GM18873 (cell line): ENCODE measurements around the gene COL24A1.
"Not testable (repeated sequence)": the region's sequence is repeated elsewhere in the genome, so short reads cannot be mapped to it uniquely, and the experiment has no call there.

Source experiments
- ATAC-seq: cut with Tn5 transposase; IDR thresholded peaks from one replicate; pipeline ENCODE4 v1.9.1; 2021; ENCODE audit warnings: mild to moderate bottlenecking, moderate library complexity, moderate number of reproducible peaks; ENCODE audit not compliant: unreplicated experiment, low FRiP score

The COL24A1 gene

GRCh38 chr1:86154571-86155050 is 2.0 kb downstream of the COL24A1 start:
- ATAC-seq = no peak

GRCh38 chr1:86153836-86154235 is 2.7 kb downstream of the COL24A1 start:
- ATAC-seq = no peak

DNA sequence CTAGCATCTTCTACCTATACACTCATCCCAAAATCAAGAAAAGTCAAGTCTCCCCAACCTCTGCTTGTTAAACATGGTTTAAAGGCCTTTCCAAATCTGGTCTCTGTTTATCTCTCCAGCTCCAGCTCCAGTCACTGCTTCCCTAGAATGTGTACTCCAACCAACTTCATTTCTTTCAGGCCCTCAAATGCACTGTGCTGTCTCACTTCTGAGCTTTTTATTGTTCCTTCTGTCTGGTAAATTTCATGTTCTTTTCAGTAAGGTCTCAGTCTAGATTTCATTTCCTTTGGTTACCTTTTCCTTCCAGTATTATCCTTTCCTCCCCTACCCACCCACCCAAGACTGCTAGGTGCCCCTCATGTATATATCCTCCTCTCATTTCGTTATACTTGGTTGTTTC is 3.7 kb downstream of the COL24A1 start:
- no peak for ATAC-seq

DNA sequence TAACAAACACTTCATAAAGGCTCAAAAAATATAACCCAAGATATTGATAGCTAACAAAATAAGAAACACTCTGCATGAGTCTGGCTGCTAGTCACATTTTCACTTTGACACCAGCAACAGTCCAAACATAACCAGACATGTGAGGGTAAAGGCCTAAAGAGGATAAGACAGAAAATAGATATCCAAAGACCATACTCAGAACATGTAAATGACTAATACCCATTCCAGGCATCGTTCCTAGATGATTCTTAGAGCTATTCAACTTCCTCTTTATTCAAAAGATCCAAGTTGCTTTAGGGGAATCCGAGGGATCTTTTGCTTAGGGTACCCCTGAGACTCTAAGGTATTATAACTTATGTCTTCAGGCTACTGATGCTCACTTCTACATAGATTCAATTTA is 5.1 kb downstream of the COL24A1 start:
- ATAC-seq = no peak

GRCh38 chr1:86150553-86151055 is 6.0 kb downstream of the COL24A1 start:
- no peak for ATAC-seq

- no peak for ATAC-seq
Measured at GRCh38 chr1:86149591-86149990, 7.0 kb downstream of the COL24A1 start.

- no peak for ATAC-seq
Measured at GRCh38 chr1:86147755-86148154, 8.8 kb downstream of the COL24A1 start.

DNA sequence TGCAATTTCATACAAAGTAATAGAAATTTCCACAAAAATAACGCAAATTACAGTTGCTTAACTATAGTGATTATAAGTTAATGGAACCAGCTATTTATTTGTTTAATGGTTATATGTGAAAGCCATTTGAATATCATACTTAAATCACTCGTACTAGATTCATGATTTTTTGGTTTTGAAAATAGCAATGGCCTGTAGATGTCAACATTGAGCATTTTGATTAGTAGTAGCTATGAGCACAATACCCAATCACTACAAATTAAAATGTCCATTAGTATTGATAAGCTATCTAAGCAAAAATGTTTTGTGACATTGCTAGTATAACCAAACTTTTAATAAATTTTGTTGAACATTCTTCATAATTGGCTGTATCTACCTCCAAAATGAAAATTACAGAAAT is 10.0 kb downstream of the COL24A1 start:
- ATAC-seq = no peak

- ATAC-seq = no peak
Measured at GRCh38 chr1:86140281-86140880, 16.2 kb downstream of the COL24A1 start.

DNA sequence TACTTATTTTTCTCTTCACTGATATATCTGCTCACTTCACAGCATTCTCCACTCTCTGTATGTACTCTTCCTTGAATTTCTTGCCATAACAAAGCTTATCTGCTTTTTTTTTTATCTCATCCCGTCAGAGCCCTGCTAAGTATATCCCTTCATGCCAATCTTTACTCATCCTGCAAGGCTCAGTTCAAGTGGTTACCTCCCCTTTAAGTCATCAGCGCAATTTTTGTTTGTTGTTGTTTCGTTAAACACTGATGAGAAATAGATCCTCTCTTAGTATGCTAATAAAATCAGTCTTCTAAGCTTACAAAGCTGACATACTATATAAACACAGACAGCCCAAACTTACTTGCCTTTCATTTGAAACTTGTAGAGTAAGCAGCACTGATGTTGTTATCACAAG is 17.8 kb downstream of the COL24A1 start:
- no peak for ATAC-seq

GRCh38 chr1:86137436-86137835 is 19.1 kb downstream of the COL24A1 start:
- no peak for ATAC-seq

DNA sequence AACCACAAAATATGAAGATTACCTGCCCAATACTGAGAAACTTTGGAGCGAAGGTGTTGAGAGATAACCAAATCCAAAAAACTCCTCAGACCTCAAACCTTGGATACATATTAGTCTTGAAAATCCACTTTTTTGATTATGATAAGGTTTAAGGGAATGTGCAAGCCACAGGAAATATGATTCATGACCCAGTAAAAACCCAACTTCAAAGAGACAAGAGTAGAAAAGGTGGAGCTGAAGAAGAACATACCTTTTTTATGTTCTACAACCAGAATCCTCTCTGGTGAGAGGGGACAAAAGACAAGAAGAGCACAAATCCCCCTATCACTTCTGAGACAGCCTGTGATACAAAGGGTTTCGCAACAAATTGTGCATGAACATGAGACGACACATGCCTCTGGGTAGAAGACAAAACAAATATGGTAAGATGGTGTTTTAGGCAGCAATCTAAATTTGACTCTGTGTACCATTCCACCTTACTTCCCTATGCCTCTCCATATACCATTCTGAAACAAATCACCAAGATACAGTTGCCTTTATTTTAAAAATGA is 37.3 kb downstream of the COL24A1 start:
- ATAC-seq = no peak

- no peak for ATAC-seq
Measured at GRCh38 chr1:86114816-86115400, 41.7 kb downstream of the COL24A1 start.

DNA sequence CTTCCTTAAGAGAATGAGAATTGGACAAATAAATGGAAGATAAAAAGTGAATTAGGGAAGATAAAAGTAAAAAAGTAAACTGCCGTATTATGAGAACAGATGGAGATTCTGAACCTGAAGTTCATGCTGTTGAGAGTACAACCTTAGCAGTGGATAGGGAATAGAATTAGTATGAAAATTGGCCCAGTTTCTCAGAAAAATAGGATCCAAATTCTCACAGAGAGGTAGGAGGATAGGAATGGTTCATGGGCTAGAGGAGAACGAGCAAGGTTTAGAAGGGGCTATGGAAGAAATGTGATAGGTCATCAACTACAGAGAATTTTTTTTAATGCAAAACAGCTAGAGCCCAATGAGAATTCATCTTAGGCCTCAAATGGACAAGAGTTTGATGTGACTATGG is 42.3 kb downstream of the COL24A1 start:
- no peak for ATAC-seq

- not testable (repeated sequence) for ATAC-seq
Measured at GRCh38 chr1:86111590-86111989, 45.0 kb downstream of the COL24A1 start.

DNA sequence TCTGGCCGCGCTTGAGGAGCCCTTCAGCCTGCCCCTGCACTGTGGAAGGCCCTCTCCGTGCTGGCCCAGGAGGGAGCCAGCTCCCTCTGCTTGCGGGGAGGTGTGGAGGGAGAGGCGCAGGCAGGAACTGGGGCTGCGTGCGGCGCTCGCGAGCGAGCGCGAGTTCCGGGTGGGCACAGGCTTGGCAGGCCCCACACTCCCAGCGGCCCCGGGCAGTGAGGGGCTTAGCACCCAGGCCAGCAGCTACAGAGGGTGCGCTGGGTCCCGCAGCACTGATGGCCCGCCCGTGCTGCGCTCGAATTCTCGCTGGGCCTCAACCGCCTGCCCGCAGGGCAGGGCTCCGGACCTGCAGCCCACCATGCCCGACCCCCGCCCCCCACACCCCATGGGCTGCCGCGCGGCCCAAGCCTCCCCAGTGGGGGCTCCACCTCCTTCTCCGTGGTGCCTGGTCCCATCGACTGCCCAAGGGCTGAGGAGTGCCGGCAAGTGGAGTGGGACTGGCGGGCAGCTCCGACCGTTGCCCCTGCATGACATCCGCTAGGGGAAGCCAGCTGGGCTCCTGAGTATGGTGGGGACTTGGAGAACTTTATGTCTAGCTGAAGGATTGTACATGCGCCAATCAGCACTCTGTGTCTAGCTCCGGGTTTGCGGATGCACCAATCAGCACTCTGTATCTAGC is 46.0 kb downstream of the COL24A1 start:
- ATAC-seq = no peak

GRCh38 chr1:86105533-86105866 is 51.1 kb downstream of the COL24A1 start:
- no peak for ATAC-seq

GRCh38 chr1:86104606-86105532 is 51.7 kb downstream of the COL24A1 start:
- no peak for ATAC-seq

DNA sequence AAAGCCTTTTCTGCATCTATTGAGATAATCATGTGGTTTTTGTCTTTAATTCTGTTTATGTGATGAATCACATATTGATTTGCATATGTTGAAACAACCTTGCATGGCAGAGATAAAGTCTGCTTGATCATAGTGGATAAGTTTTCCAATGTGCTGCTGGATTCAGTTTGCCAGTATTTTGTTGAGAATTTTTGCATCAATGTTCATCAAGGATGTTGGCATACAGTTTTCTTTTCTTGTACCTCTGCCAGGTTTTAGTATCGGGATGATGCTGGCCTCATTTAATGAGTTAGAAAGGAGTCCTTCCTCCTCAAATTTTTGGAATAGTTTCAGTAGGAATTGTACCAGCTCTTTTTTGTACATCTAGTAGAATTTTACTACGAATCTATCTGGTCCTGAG is 55.0 kb downstream of the COL24A1 start:
- no peak for ATAC-seq

GRCh38 chr1:86100401-86100800 is 56.2 kb downstream of the COL24A1 start:
- ATAC-seq = no peak
